GM23338 (cell line): ENCODE results near the gene FBXL17. TPM values are rescaled to one million over a fixed set of nuclear protein-coding genes. Genes with fewer than 3 reads are reported as not detected.
A peak's percentile ranks its signal among the peaks of the same experiment; 100 is the strongest.

ENCODE experiments used
- ATAC-seq: fragments of 200-7000 bp; cut with Tn5 transposase; 3 replicates; pipeline ENCODE4 v1.9.1; 2020
- DNase-seq: peaks from one replicate; pipeline ENCODE4 v3.0.0-alpha.2; 2015; ENCODE audit warnings: low spot score
- H2AFZ ChIP-seq: fragments of 200-600 bp; sonication (generic); 2 replicates; pipeline ENCODE4 v1.8.0; 2016; ENCODE audit warnings: antibody characterized with exemption, mild to moderate bottlenecking, moderate library complexity
- H3F3A ChIP-seq: fragments of 200-600 bp; sonication (generic); replicated peaks from 2 replicates; pipeline ENCODE4 v1.8.0; 2017; ENCODE audit warnings: antibody characterized with exemption, mixed run types, low read depth
- H3K27ac ChIP-seq: fragments of 200-600 bp; sonication (generic); 2 replicates; pipeline ENCODE4 v1.6.1; 2016; ENCODE audit warnings: low read depth
- H3K27me3 ChIP-seq: fragments of 200-600 bp; sonication (generic); 2 replicates; pipeline ENCODE4 v1.8.0; 2016; ENCODE audit warnings: mild to moderate bottlenecking, mixed run types, moderate library complexity; ENCODE audit not compliant: insufficient read depth
- H3K36me3 ChIP-seq: fragments of 200-600 bp; sonication (generic); 2 replicates; pipeline ENCODE4 v1.8.0; 2016; ENCODE audit warnings: mild to moderate bottlenecking; ENCODE audit not compliant: insufficient read depth
- H3K4me1 ChIP-seq: fragments of 200-600 bp; sonication (generic); 2 replicates; pipeline ENCODE4 v1.8.0; 2016; ENCODE audit warnings: mild to moderate bottlenecking, moderate library complexity; ENCODE audit not compliant: insufficient read depth
- H3K4me2 ChIP-seq: fragments of 200-600 bp; sonication (generic); 2 replicates; pipeline ENCODE4 v1.7.1; 2017; ENCODE audit warnings: mixed run types
- H3K4me3 ChIP-seq: fragments of 200-600 bp; sonication (generic); 2 replicates; pipeline ENCODE4 v1.6.1; 2016; ENCODE audit warnings: mixed run types
- H3K79me2 ChIP-seq: fragments of 200-600 bp; sonication (generic); replicated peaks from 2 replicates; pipeline ENCODE4 v1.8.0; 2017; ENCODE audit warnings: mild to moderate bottlenecking; ENCODE audit not compliant: insufficient read depth
- H3K9me2 ChIP-seq: fragments of 200-600 bp; sonication (generic); 2 replicates; pipeline ENCODE4 v1.8.0; 2017; ENCODE audit not compliant: insufficient read depth
- H4K20me1 ChIP-seq: fragments of 200-600 bp; sonication (generic); replicated peaks from 2 replicates; pipeline ENCODE4 v1.8.0; 2017; ENCODE audit warnings: mild to moderate bottlenecking; ENCODE audit not compliant: insufficient read depth
- H3K27ac Mint-ChIP-seq: 2 replicates; pipeline ENCODE4 v1.8.0; 2020; ENCODE audit warnings: inconsistent platforms, mild to moderate bottlenecking, moderate library complexity, mixed read lengths
- H3K27me3 Mint-ChIP-seq: 3 replicates; pipeline ENCODE4 v1.8.0; 2022; ENCODE audit warnings: low read depth, mild to moderate bottlenecking, moderate library complexity, mixed read lengths, inconsistent platforms; ENCODE audit not compliant: insufficient read depth, poor library complexity
- H3K36me3 Mint-ChIP-seq: 3 replicates; pipeline ENCODE4 v1.8.0; 2021; ENCODE audit warnings: low read depth, mild to moderate bottlenecking, inconsistent platforms, moderate library complexity, mixed read lengths
- H3K4me1 Mint-ChIP-seq: 3 replicates; pipeline ENCODE4 v1.8.0; 2020; ENCODE audit warnings: mild to moderate bottlenecking, inconsistent platforms, mixed read lengths
- H3K4me3 Mint-ChIP-seq: 3 replicates; pipeline ENCODE4 v1.8.0; 2021; ENCODE audit warnings: moderate library complexity, mild to moderate bottlenecking, inconsistent platforms, mixed read lengths
- H3K9me3 Mint-ChIP-seq: 3 replicates; pipeline ENCODE4 v1.8.0; 2020; ENCODE audit warnings: moderate library complexity, mild to moderate bottlenecking, inconsistent platforms, mixed read lengths
- CREB1 ChIP-seq: fragments of 250-450 bp; sonication (Bioruptor Pico); IDR thresholded peaks from 2 replicates; pipeline ENCODE4 v1.5.0; 2020; ENCODE audit warnings: low read depth, mild to moderate bottlenecking, moderate library complexity
- CTCF ChIP-seq, 2 experiments: fragments of 200-600 bp in 1 of 2; sonication (generic) in 1 of 2; conservative IDR thresholded peaks; 2 replicates each; pipeline versions ENCODE4 v1.5.1 to v1.6.1; 2016 to 2017; ENCODE audit warnings: antibody characterized with exemption in 2 of 2, low read depth in 2 of 2, mild to moderate bottlenecking in 2 of 2, moderate library complexity in 1 of 2
- ETS1 ChIP-seq: IDR thresholded peaks from 2 replicates; pipeline ENCODE4 v1.6.1; 2016; ENCODE audit warnings: antibody characterized with exemption
- EZH2phosphoT487 ChIP-seq: fragments of 200-600 bp; sonication (generic); IDR thresholded peaks from one replicate; pipeline ENCODE4 v1.8.1; 2018; ENCODE audit warnings: antibody characterized with exemption; ENCODE audit not compliant: unreplicated experiment
- NANOG ChIP-seq: IDR thresholded peaks from 2 replicates; pipeline ENCODE4 v1.6.1; 2016; ENCODE audit warnings: antibody characterized with exemption, borderline replicate concordance
- POLR2AphosphoS5 ChIP-seq: IDR thresholded peaks from 2 replicates; pipeline ENCODE4 v1.6.1; 2016; ENCODE audit warnings: antibody characterized with exemption, low read depth
- REST ChIP-seq: IDR thresholded peaks from one replicate; pipeline ENCODE4 v1.6.1; 2018; ENCODE audit warnings: antibody characterized with exemption; ENCODE audit not compliant: unreplicated experiment
- STAT1 ChIP-seq: IDR thresholded peaks from one replicate; pipeline ENCODE4 v1.6.1; 2016; ENCODE audit warnings: antibody characterized with exemption; ENCODE audit not compliant: unreplicated experiment
- ZNF114 ChIP-seq: fragments of 250-450 bp; sonication (Bioruptor Pico); IDR thresholded peaks from 2 replicates; pipeline ENCODE4 v1.5.0; 2020; ENCODE audit warnings: mild to moderate bottlenecking, moderate library complexity
- ZNF331 ChIP-seq: fragments of 250-450 bp; sonication (Bioruptor Pico); IDR thresholded peaks from 2 replicates; pipeline ENCODE4 v1.5.0; 2020; ENCODE audit warnings: low read depth, mild to moderate bottlenecking, moderate library complexity
- polyA plus RNA-seq: library from polyadenylated mRNA; unstranded; fragments of >200 nt; fragmentation: Nextera tagmentation; extraction: Ambion mirVana; gene quantifications from 2 replicates; pipeline ENCODE4 v1.2.1, GENCODE V29; 2016
- total RNA-seq: library from RNA; depleted of rRNA; stranded (reverse); fragments of >200 nt; shearing (Covaris generic); gene quantifications from 2 replicates; pipeline ENCODE4 v1.2.3, GENCODE V29; 2014

The FBXL17 gene
- total and polyA plus RNA-seq, 2 experiments from 2014 or later = 2.0 to 2.7 TPM

- TF ChIP-seq REST = no peak
Observed at GRCh38 chr5:108046955-108047670, 334.8 kb downstream of the FBXL17 start (continued).

GRCh38 chr5:108036482-108036881 lies 345.4 kb downstream of the FBXL17 start:
- ATAC-seq (no peak), DNase-seq (no peak)
- Mint-ChIP-seq H3K27ac (peak overlapping the region; percentile 19; the same call in 1 of the 2 replicates), H3K9me3 (no peaks in the 10 kb centered on the region), H3K27me3 (no peaks in the 10 kb centered on the region), H3K36me3 (no peaks in the 10 kb centered on the region), H3K4me1 (peaks cover 6% of the 10 kb centered on the region; the same call in 2 of the 3 replicates), H3K4me3 (no peak overlapping the region)
- no peaks in the 10 kb centered on the region for H4K20me1 ChIP-seq
- no peaks in the 10 kb centered on the region for H3K9me2 ChIP-seq
- no peak overlapping the region for H2AFZ ChIP-seq
- no peaks in the 10 kb centered on the region for H3K4me1 ChIP-seq
- no peak overlapping the region for H3K4me3 ChIP-seq
- H3K27ac ChIP-seq = no peak overlapping the region
- H3K79me2 ChIP-seq = no peaks in the 10 kb centered on the region
- no peaks in the 10 kb centered on the region for H3K27me3 ChIP-seq
- no peak overlapping the region for H3K4me2 ChIP-seq
- H3F3A ChIP-seq = no peaks in the 10 kb centered on the region
- no peaks in the 10 kb centered on the region for H3K36me3 ChIP-seq
- no peak for TF ChIP-seq ZNF331 (CRISPR knock-in tag)
- no peak for TF ChIP-seq ZNF114 (CRISPR knock-in tag)
- no peak for TF ChIP-seq ETS1
- no peak for TF ChIP-seq REST
- TF ChIP-seq POLR2AphosphoS5 = no peak
- TF ChIP-seq CREB1 (CRISPR knock-in tag) = no peak
- no peak for TF ChIP-seq NANOG
- no peak for TF ChIP-seq CTCF (conservative IDR thresholded peaks at IDR 0.05; ENCODE audit: low read depth in 2 of 2)
- TF ChIP-seq EZH2phosphoT487 = no peak
- TF ChIP-seq STAT1 = no peak
